Prostate gland (tissue), 2 donors: Measurements from ENCODE around the gene BLOC1S3. TPM values are rescaled to one million over a fixed set of nuclear protein-coding genes. Genes with fewer than 3 reads are reported as not detected.
A peak's percentile ranks its signal among the peaks of the same experiment; 100 is the strongest.

Source experiments
- DNase-seq: peaks from one replicate; pipeline ENCODE4 v3.0.0-alpha.2; 2019; ENCODE audit warnings: low spot score
- H3K27ac ChIP-seq, 2 donors: fragments of 200-600 bp; sonication (generic); 2 replicates each; pipeline ENCODE4 v1.5.1; 2017 to 2019
- H3K27me3 ChIP-seq: fragments of 200-600 bp; sonication (generic); replicated peaks from 2 replicates; pipeline ENCODE4 v1.5.1; 2019; ENCODE audit not compliant: insufficient read depth
- H3K36me3 ChIP-seq, 2 donors: fragments of 200-600 bp; sonication (generic); 1 replicate in 1 of 2; 2 replicates in 1 of 2; pipeline versions ENCODE4 v1.5.1 to v1.8.1; 2017 to 2019
- H3K4me1 ChIP-seq: fragments of 200-600 bp; sonication (generic); replicated peaks from 2 replicates; pipeline ENCODE4 v1.5.1; 2019
- H3K4me3 ChIP-seq, 2 donors: fragments of 200-600 bp; sonication (generic); 2 replicates each; pipeline ENCODE4 v1.5.1; 2017 to 2019
- H3K9me3 ChIP-seq: fragments of 200-600 bp; sonication (generic); 2 replicates; pipeline ENCODE4 v1.5.1; 2017
- POLR2A ChIP-seq: fragments of 450-650 bp; IDR thresholded peaks from one replicate; pipeline ENCODE4 v1.6.1; 2016; ENCODE audit warnings: antibody characterized with exemption, mild to moderate bottlenecking
- POLR2AphosphoS5 ChIP-seq: sonication (generic); formaldehyde crosslinking; IDR thresholded peaks from one replicate; pipeline ENCODE4 v1.6.1; 2017; ENCODE audit warnings: antibody characterized with exemption
- WGBS: methylation state at CpG from one replicate; pipeline ENCODE4 v1.1.5; 2018; 5-methylcytosine and 5-hydroxymethylcytosine counted together
- intact Hi-C: fragments of 100-400 bp; cut with DNase I; formaldehyde crosslinking; loops from one replicate; pipeline ENCODE4 v1.14.2; 2022
- total RNA-seq, 2 donors: library from RNA; depleted of rRNA; stranded (reverse); fragments of >200 nt; gene quantifications; one replicate each; pipeline ENCODE4 v1.1.0, GENCODE V29; 2016
- TF ChIP-seq, protein P1 (sequence below), 4 experiments: fragments of 200-600 bp in 2 of 4; fragments of 450-650 bp in 2 of 4; sonication (generic) in 2 of 4; IDR thresholded peaks; 1 replicate in 3 of 4; 2 replicates in 1 of 4; pipeline ENCODE4 v1.5.1; 2016 to 2019; ENCODE audit warnings: antibody characterized with exemption in 4 of 4, mild to moderate bottlenecking in 2 of 4, moderate library complexity in 2 of 4

BLOC1S3 gene
- total RNA-seq, 2 donors from 2014 or later: 21.4 to 30.4 TPM

- TF ChIP-seq POLR2A (no peak), POLR2AphosphoS5 (peak; percentile 7)
- TF ChIP-seq, protein P1, sequence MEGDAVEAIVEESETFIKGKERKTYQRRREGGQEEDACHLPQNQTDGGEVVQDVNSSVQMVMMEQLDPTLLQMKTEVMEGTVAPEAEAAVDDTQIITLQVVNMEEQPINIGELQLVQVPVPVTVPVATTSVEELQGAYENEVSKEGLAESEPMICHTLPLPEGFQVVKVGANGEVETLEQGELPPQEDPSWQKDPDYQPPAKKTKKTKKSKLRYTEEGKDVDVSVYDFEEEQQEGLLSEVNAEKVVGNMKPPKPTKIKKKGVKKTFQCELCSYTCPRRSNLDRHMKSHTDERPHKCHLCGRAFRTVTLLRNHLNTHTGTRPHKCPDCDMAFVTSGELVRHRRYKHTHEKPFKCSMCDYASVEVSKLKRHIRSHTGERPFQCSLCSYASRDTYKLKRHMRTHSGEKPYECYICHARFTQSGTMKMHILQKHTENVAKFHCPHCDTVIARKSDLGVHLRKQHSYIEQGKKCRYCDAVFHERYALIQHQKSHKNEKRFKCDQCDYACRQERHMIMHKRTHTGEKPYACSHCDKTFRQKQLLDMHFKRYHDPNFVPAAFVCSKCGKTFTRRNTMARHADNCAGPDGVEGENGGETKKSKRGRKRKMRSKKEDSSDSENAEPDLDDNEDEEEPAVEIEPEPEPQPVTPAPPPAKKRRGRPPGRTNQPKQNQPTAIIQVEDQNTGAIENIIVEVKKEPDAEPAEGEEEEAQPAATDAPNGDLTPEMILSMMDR (IDR thresholded peaks at IDR 0.05): no peak
- 8% methylated on average over 89 of the region's 91 CpGs for WGBS
- intact Hi-C loops: no loop called here
- peak overlapping the region in 1 of 2 donors; percentile 16 for H3K4me3 ChIP-seq
- H3K4me1 ChIP-seq: peaks cover 19% of the 10 kb centered on the region
- H3K9me3 ChIP-seq: no peaks in the 10 kb centered on the region
- DNase-seq: peak; percentile 14
- peaks cover 2% of the 10 kb centered on the region for H3K27me3 ChIP-seq
- H3K27ac ChIP-seq: no peak overlapping the region
- H3K36me3 ChIP-seq: no peaks in the 10 kb centered on the region
Observed at GRCh38 chr19:45152504-45153338, 25.9 kb upstream of the BLOC1S3 start.

- H3K9me3 ChIP-seq: no peaks in the 10 kb centered on the region
- peak overlapping the region in 1 of 2 donors; percentile 16 for H3K4me3 ChIP-seq
- peaks cover 2% of the 10 kb centered on the region for H3K27me3 ChIP-seq
- peaks cover 19% of the 10 kb centered on the region for H3K4me1 ChIP-seq
- DNase-seq: no peak
- H3K27ac ChIP-seq: no peak overlapping the region
- H3K36me3 ChIP-seq: no peaks in the 10 kb centered on the region
- intact Hi-C loops: no loop called here
- 10% methylated on average over 58 of the region's 69 CpGs for WGBS
- TF ChIP-seq POLR2AphosphoS5 (no peak), POLR2A (no peak)
- TF ChIP-seq, protein P1 (IDR thresholded peaks at IDR 0.05): no peak
Observed at GRCh38 chr19:45153339-45154063, 25.1 kb upstream of the BLOC1S3 start.

DNA sequence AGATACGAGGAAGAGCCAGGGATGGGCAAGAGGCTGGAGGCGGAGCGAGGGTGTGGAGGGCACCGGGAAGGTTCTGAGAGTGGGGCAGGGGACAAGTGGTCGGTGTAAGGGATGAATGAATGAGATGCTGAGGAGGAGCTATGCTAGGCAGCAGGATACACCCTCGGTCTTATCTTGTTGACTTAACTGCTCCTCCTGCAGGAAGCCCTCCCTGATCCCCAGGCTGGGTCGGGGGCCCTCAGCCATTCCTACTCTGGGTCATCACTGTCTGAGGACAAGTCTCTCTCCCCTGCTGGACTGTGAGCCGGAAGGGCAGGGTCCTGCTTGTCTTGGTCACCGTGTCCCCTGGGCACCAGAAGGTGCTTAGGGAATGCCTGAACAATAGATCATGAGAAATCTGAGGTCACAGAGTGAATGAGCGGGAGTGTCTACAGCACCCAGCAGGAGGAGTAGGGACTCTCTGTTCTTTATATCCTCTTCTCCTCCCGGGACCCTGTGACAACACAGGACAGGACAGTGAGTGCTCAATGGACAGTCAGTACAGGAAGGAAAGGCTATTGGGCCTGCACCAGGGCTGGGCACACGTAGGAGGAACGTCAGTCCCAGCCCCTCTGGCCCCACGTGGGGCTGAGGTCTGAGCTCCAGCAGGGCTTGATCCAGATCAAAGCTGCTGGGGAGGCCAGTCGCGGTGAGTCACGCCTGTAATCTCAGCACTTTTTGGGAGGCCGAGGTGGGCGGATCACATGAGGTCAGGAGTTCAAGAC, 24.3 kb upstream of the BLOC1S3 start:
- H3K27me3 ChIP-seq: peaks cover 2% of the 10 kb centered on the region
- peak overlapping the region in 1 of 2 donors; percentile 16 for H3K4me3 ChIP-seq
- H3K4me1 ChIP-seq: peaks cover 19% of the 10 kb centered on the region
- no peak for DNase-seq
- H3K9me3 ChIP-seq: no peaks in the 10 kb centered on the region
- no peaks in the 10 kb centered on the region for H3K36me3 ChIP-seq
- 61% methylated on average over 18 of the region's 19 CpGs for WGBS
- intact Hi-C loops: no loop called here
- TF ChIP-seq POLR2A (no peak), POLR2AphosphoS5 (no peak)
- TF ChIP-seq, protein P1 (IDR thresholded peaks at IDR 0.05): no peak
- H3K27ac ChIP-seq: no peak overlapping the region

GRCh38 chr19:45156011-45156630, 22.5 kb upstream of the BLOC1S3 start:
- no peak overlapping the region for H3K27ac ChIP-seq
- peaks cover 22% of the 10 kb centered on the region for H3K4me1 ChIP-seq
- intact Hi-C loops: no loop called here
- no peaks in the 10 kb centered on the region for H3K36me3 ChIP-seq
- H3K4me3 ChIP-seq: no peak overlapping the region
- TF ChIP-seq POLR2A (no peak), POLR2AphosphoS5 (no peak)
- TF ChIP-seq, protein P1 (IDR thresholded peaks at IDR 0.05): no peak
- no peak for DNase-seq
- H3K9me3 ChIP-seq: no peaks in the 10 kb centered on the region
- WGBS: 79% methylated on average over 11 of the region's 11 CpGs
- H3K27me3 ChIP-seq: peaks cover 2% of the 10 kb centered on the region
